Measurements from ENCODE around the gene SYVN1.

SYVN1 gene

DNA sequence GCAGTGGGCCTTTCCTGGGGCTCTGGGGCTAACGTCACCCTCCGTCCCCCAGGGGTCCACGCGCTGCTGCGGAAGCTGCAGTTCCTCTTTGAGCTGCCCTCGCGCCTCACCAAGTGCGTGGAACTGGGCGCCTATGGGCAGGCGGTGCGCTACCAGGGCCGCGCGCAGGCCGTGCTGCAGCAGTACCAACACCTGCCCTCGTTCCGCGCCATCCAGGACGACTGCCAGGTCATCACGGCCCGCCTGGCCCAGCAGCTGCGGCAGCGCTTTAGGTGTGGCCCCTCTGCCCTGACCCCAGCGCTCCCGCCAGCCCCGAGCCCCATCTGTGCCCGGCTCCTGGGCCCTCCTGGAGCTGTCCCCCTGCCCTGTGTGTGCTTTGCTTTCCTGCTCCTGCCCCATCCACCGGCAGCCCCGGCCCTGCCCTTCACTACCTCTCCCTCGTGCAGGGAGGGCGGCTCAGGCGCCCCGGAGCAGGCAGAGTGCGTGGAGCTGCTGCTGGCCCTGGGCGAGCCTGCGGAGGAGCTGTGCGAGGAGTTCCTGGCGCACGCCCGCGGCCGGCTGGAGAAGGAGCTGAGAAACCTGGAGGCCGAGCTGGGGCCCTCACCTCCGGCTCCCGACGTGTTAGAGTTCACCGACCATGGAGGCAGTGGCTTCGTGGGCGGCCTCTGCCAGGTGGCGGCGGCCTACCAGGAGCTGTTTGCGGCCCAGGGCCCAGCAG lies 26.4 kb downstream of the SYVN1 start:
- TF ChIP-seq, protein P1, sequence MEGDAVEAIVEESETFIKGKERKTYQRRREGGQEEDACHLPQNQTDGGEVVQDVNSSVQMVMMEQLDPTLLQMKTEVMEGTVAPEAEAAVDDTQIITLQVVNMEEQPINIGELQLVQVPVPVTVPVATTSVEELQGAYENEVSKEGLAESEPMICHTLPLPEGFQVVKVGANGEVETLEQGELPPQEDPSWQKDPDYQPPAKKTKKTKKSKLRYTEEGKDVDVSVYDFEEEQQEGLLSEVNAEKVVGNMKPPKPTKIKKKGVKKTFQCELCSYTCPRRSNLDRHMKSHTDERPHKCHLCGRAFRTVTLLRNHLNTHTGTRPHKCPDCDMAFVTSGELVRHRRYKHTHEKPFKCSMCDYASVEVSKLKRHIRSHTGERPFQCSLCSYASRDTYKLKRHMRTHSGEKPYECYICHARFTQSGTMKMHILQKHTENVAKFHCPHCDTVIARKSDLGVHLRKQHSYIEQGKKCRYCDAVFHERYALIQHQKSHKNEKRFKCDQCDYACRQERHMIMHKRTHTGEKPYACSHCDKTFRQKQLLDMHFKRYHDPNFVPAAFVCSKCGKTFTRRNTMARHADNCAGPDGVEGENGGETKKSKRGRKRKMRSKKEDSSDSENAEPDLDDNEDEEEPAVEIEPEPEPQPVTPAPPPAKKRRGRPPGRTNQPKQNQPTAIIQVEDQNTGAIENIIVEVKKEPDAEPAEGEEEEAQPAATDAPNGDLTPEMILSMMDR (IDR thresholded peaks at IDR 0.05; ENCODE audit: low read depth, low read length), result no peak
- in situ Hi-C loops (cut with HindIII; ENCODE audit: low sequenced_read_pairs), result no loop called here
- DNase-seq (ENCODE audit: low read depth, low spot score), result no peak
- no peak overlapping the region for H3K4me3 ChIP-seq (ENCODE audit: low read depth, low read length)

DNA sequence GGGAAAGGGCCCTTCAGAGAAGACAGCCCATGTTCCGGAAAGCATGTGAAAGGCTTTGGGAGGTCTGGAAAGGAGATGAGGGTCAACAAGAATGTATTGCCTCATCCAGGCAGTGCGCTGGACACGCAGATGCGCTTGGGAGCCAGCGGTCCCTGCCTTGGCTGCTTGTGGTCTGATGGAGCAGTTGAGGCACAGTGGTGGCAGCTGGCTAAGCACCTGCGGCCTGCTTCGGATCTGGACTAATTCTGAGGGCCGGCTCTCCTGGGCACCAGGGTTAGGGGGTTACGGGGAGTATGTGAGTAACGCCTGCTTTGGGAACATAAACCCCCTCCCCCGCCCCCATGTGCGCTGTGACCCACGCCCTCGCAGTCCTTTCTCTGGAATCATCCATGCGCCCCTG lies 27.2 kb downstream of the SYVN1 start:
- H3K4me3 ChIP-seq (ENCODE audit: low read depth, low read length), result no peak overlapping the region
- DNase-seq (ENCODE audit: low read depth, low spot score), result no peak
- in situ Hi-C loops (cut with HindIII; ENCODE audit: low sequenced_read_pairs), result no loop called here
- TF ChIP-seq, protein P1 (IDR thresholded peaks at IDR 0.05; ENCODE audit: low read depth, low read length), result no peak

DNA sequence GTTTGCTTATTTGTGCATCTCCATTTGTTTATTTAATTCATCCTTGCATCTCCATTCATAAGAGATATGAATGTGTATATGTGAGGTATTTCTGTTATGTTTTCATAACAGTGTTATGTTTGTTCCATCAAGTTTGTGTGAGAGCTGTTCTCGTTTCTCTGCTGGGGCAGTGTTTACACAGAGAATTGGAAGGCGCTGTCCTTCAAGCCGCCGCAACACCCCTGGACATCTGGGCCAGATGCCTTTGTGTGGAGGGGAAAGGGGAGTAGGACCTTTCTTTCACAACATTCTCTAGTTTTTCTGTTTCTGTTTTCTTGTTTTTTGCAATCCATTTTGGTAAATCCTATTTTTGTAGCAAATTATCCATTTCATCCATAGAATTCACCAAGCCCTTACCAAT lies 29.7 kb downstream of the SYVN1 start:
- in situ Hi-C loops (cut with HindIII; ENCODE audit: low sequenced_read_pairs), result no loop called here
- DNase-seq (ENCODE audit: low read depth, low spot score), result no peak
- no peak overlapping the region for H3K4me3 ChIP-seq (ENCODE audit: low read depth, low read length)
- TF ChIP-seq, protein P1 (IDR thresholded peaks at IDR 0.05; ENCODE audit: low read depth, low read length), result no peak

DNA sequence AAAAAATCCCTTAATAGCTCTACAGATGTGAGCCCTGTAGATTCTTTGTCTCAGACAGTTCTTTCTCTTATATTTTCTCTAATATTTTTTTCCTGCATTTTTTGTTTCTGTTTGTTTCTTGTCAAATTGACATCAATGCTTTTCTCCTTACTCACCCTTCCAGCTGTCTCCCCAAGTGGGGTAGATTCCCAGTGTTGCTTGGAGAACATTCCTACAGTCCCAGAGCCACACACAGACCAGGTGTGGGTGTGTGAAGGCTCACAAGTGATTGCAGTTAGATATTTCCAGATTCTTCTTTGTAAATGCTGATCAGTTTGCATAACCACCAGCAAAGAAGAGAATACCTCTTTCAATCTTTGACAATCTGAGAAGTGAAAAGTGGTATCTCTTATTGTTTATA lies 30.8 kb downstream of the SYVN1 start:
- no peak overlapping the region for H3K4me3 ChIP-seq (ENCODE audit: low read depth, low read length)
- no peak for DNase-seq (ENCODE audit: low read depth, low spot score)
- TF ChIP-seq, protein P1 (IDR thresholded peaks at IDR 0.05; ENCODE audit: low read depth, low read length), result no peak
- in situ Hi-C loops (cut with HindIII; ENCODE audit: low sequenced_read_pairs), result no loop called here

DNA sequence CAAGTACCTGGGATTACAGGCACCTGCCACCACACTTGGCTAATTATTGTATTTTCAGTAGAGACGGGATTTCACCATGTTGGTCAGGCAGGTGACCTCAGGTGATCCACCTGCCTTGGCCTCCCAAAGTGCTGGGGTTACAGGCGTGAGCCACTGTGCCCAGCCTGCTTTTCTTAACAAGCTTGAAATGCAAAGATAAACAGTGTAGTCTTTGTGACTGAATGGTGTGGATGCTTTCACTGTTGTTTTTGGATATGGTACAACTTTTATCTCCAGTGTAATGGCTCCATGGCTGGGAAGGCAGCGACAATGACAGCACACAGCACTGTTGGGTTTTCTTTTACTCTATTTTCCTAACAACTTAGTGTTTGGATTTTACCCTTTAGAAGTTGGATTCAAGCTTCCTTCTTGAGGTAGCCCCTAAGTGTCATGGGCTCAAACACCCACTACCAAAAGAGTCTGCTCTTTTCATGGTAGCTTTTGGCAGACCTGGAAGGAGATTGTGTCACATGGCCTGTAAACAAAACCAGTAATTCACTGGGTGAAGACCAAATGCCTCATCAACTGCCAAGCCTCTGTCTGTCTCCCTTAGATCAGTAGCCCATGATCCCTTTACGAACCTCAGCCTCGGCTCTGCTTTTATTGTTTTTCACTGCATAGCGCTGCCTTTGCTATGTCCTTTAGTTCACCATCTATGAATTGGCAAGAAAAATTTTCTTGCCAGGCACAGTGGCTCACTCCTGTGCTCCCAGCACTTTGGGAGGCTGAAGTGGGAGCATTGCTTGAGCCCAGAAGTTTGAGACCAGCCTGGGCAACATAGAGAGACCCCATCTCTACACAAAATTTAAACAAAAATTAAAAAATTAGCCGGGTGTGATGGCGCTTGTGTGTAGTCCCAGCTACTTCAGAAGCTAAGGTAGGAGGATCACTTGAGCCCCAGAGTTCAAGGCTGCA lies 31.9 kb downstream of the SYVN1 start:
- DNase-seq (ENCODE audit: low read depth, low spot score), result peak; percentile 25
- in situ Hi-C loops (cut with HindIII; ENCODE audit: low sequenced_read_pairs), result no loop called here
- TF ChIP-seq, protein P1 (IDR thresholded peaks at IDR 0.05; ENCODE audit: low read depth, low read length), result no peak
- H3K4me3 ChIP-seq (ENCODE audit: low read depth, low read length), result no peak overlapping the region

DNA sequence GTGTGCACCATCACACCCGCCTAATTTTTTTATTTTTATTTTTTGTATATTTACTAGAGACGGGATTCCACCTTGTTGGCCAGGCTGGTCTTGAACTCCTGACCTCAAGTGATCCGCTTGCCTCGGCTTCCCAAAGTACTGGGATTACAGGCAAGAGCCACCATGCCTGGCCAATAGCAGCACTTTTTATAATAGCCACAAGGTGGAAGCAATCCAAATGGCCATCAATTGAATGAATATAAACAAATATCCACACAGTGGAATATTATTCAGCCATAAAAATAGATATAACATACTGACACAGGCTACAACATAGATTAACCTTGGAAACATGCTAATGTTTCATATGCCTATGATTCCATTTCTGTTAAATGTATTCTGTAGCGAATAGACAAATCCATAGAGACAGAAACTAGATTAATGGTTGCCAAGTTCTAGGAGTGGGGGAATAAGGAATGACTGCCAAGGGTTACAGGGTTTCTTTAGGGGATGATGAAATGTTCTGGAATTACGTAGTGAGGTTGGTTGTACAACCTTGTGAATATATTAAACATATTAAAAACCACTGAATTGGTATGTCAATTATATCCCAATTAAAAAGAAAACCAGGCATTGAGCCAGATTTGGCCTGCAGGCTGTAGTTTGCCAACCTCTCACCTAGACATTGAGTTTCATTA lies 33.5 kb downstream of the SYVN1 start:
- no peak for DNase-seq (ENCODE audit: low read depth, low spot score)
- no peak overlapping the region for H3K4me3 ChIP-seq (ENCODE audit: low read depth, low read length)
- TF ChIP-seq, protein P1 (IDR thresholded peaks at IDR 0.05; ENCODE audit: low read depth, low read length), result no peak
- in situ Hi-C loops (cut with HindIII; ENCODE audit: low sequenced_read_pairs), result no loop called here

Measured in astrocyte of the spinal cord (primary cell).